BJ (cell line): Measurements from ENCODE around the gene LMTK3. TPM values are rescaled to one million over a fixed set of nuclear protein-coding genes. Genes with fewer than 3 reads are reported as not detected.

Experiments used
- CTCF ChIA-PET: fragments of 350-600 bp; formaldehyde crosslinking; extraction: SDS; loops from one replicate; lab custom pipeline; 2021; ENCODE audit warnings: antibody characterized with exemption, inconsistent platforms; lab: Yijun Ruan, JAX
- POLR2A ChIA-PET: fragments of 300-600 bp; sonication (Branson Sonifier 250); formaldehyde crosslinking; extraction: SDS; loops from one replicate; lab custom pipeline; 2021; ENCODE audit warnings: antibody characterized with exemption; lab: Charles Lee
- DNase-seq: peaks from one replicate; pipeline ENCODE4 v3.0.0-alpha.2; 2011; ENCODE audit warnings: low read depth
- H3K27me3 ChIP-seq: 2 replicates; pipeline ENCODE4 v1.6.0; 2011; ENCODE audit warnings: low read length; ENCODE audit not compliant: control insufficient read depth, insufficient read depth
- H3K36me3 ChIP-seq: 2 replicates; pipeline ENCODE4 v1.5.1; 2011; ENCODE audit warnings: low read length; ENCODE audit not compliant: control insufficient read depth, insufficient read depth
- H3K4me3 ChIP-seq: 2 replicates; pipeline ENCODE4 v1.5.1; 2011; ENCODE audit warnings: low read depth, mild to moderate bottlenecking, control low read depth, low read length
- CTCF ChIP-seq: IDR thresholded peaks from 2 replicates; pipeline ENCODE4 v1.5.1; 2011; ENCODE audit warnings: low read depth, mild to moderate bottlenecking, control low read depth, inconsistent platforms, low read length, moderate library complexity; ENCODE audit not compliant: insufficient read depth
- polyA plus RNA-seq: library from polyadenylated mRNA; depleted of rRNA; stranded (reverse); fragments of >200 nt; gene quantifications from 2 replicates; pipeline ENCODE4 v1.2.3, GENCODE V29; 2011

LMTK3 gene
- polyA plus RNA-seq, 1 experiment = not detected

- Histone ChIP-seq H3K4me3 (no peak overlapping the region), H3K27me3 (peaks cover 10% of the 10 kb centered on the region), H3K36me3 (no peaks in the 10 kb centered on the region)
- CTCF ChIA-PET = interaction anchor here (1.0 to 11.9 kb wide), 4 partner anchors 11 to 113 kb away, joined by 3 to 161 read pairs (median 5); no protein-coding TSS in a partner anchor
- no peak for TF ChIP-seq CTCF
- no peak for DNase-seq
- POLR2A ChIA-PET = no interaction called here
These were observed 16.2 kb downstream of the LMTK3 start for GRCh38 chr19:48495396-48495795.

- DNase-seq = no peak
- peaks cover 5% of the 10 kb centered on the region; the same call in 1 of the 2 replicates for H3K27me3 ChIP-seq
- TF ChIP-seq CTCF = no peak
- no peaks in the 10 kb centered on the region for H3K36me3 ChIP-seq
- ChIA-PET POLR2A (interaction anchor here (0.6 to 0.8 kb wide), 3 partner anchors 20 to 172 kb away, joined by 3 to 4 read pairs (median 3); a partner anchor contains a TSS), CTCF (interaction anchor here (0.9 to 11.9 kb wide), 4 partner anchors 12 to 174 kb away, joined by 3 to 161 read pairs (median 7); partner anchors contain the start of gene KDELR1)
- H3K4me3 ChIP-seq = peak overlapping the region; percentile 75
These were observed 17.8 kb downstream of the LMTK3 start for GRCh38 chr19:48493718-48494401.

GRCh38 chr19:48492925-48493717 is 18.5 kb downstream of the LMTK3 start:
- TF ChIP-seq CTCF = no peak
- ChIA-PET CTCF (interaction anchor here (0.9 to 11.9 kb wide), 4 partner anchors 13 to 173 kb away, joined by 3 to 161 read pairs (median 7); partner anchors contain the start of gene KDELR1), POLR2A (interaction anchor here (0.6 to 0.8 kb wide), 5 partner anchors 21 to 936 kb away, joined by 3 to 4 read pairs (median 3); a partner anchor contains a TSS)
- Histone ChIP-seq H3K4me3 (peak overlapping the region; percentile 75), H3K27me3 (peaks cover 4% of the 10 kb centered on the region; the same call in 1 of the 2 replicates), H3K36me3 (no peaks in the 10 kb centered on the region)
- peak; percentile 83 for DNase-seq

- no peaks in the 10 kb centered on the region for H3K36me3 ChIP-seq
- no peaks in the 10 kb centered on the region; the same call in 1 of the 2 replicates for H3K27me3 ChIP-seq
- no peak overlapping the region for H3K4me3 ChIP-seq
- POLR2A ChIA-PET = no interaction called here
- CTCF ChIA-PET = interaction anchor here (3.3 to 11.9 kb wide), 2 partner anchors 11 to 95 kb away, joined by 25 to 161 read pairs; no protein-coding TSS in a partner anchor
- TF ChIP-seq CTCF = no peak
- DNase-seq = no peak
These were observed 19.9 kb downstream of the LMTK3 start for GRCh38 chr19:48491793-48492123.
